H1 (cell line): ENCODE results near the gene SIT1. TPM values are rescaled to one million over a fixed set of nuclear protein-coding genes. Genes with fewer than 3 reads are reported as not detected.

Source experiments
- CTCF ChIA-PET: fragments of 300-600 bp; sonication (Branson Sonifier 250); formaldehyde crosslinking; loops from one replicate; lab custom pipeline; 2021; ENCODE audit not compliant: partially characterized antibody; lab: Charles Lee
- POLR2A ChIA-PET: fragments of 300-600 bp; sonication (Branson Sonifier 250); formaldehyde crosslinking; loops from one replicate; lab custom pipeline; 2021; ENCODE audit warnings: inconsistent platforms; ENCODE audit not compliant: partially characterized antibody; lab: Charles Lee
- DNase-seq, 2 experiments: peaks; one replicate each; pipeline versions ENCODE4 v3.0.0 to v3.0.0-alpha.2; 2010 to 2022; ENCODE audit warnings: low spot score in 2 of 2, low read depth in 1 of 2, mixed read lengths in 1 of 2
- FAIRE-seq: peaks from 2 replicates; lab custom pipeline; 2011; peaks lifted over from hg19 to GRCh38; lab: Jason Lieb, UNC
- H2AFZ ChIP-seq: 2 replicates; pipeline ENCODE4 v1.8.1; 2012; ENCODE audit warnings: low read length, inconsistent platforms
- H2AK5ac ChIP-seq: 2 replicates; pipeline ENCODE4 v1.6.1; 2013; ENCODE audit warnings: low read depth, low read length
- H2BK120ac ChIP-seq: replicated peaks from 2 replicates; pipeline ENCODE3; 2013; ENCODE audit warnings: low read depth, low read length, inconsistent platforms
- H2BK12ac ChIP-seq: 2 replicates; pipeline ENCODE4 v1.6.1; 2013; ENCODE audit warnings: low read depth, low read length
- H2BK15ac ChIP-seq: 2 replicates; pipeline ENCODE4 v1.6.1; 2013; ENCODE audit warnings: low read length
- H2BK20ac ChIP-seq: 2 replicates; pipeline ENCODE4 v1.6.1; 2013; ENCODE audit warnings: low read length
- H2BK5ac ChIP-seq: 2 replicates; pipeline ENCODE4 v1.6.1; 2013; ENCODE audit warnings: low read depth, low read length
- H3K14ac ChIP-seq: 2 replicates; pipeline ENCODE4 v1.6.1; 2013; ENCODE audit warnings: inconsistent platforms; ENCODE audit not compliant: insufficient read length
- H3K18ac ChIP-seq: 2 replicates; pipeline ENCODE4 v1.6.1; 2013; ENCODE audit warnings: low read length; ENCODE audit errors: extremely low read depth
- H3K23ac ChIP-seq: 2 replicates; pipeline ENCODE4 v1.6.1; 2013; ENCODE audit warnings: inconsistent platforms; ENCODE audit not compliant: insufficient read length
- H3K23me2 ChIP-seq: 2 replicates; pipeline ENCODE4 v1.6.1; 2013; ENCODE audit warnings: low read depth, low read length
- H3K27ac ChIP-seq: 2 replicates; pipeline ENCODE4 v1.6.1; 2011; ENCODE audit warnings: low read depth, low read length, inconsistent platforms
- H3K27me3 ChIP-seq, 4 experiments: replicated peaks in 1 of 4; 1 replicate in 1 of 4; 2 replicates in 3 of 4; pipeline versions ENCODE4 v1.6.1 to v1.8.1; 2011 to 2013; ENCODE audit warnings: low read length in 3 of 4, mild to moderate bottlenecking in 3 of 4, inconsistent platforms in 2 of 4, mixed read lengths in 2 of 4, moderate library complexity in 1 of 4; ENCODE audit not compliant: control insufficient read depth in 3 of 4, insufficient read depth in 3 of 4; ENCODE audit errors: extremely low read depth in 1 of 4
- H3K36me3 ChIP-seq, 4 experiments: 2 replicates each; pipeline versions ENCODE4 v1.6.1 to v1.8.1; 2011 to 2013; ENCODE audit warnings: mild to moderate bottlenecking in 4 of 4, low read length in 3 of 4, moderate library complexity in 2 of 4, control low read depth in 1 of 4, inconsistent platforms in 1 of 4; ENCODE audit not compliant: insufficient read depth in 4 of 4, control insufficient read depth in 2 of 4
- H3K4ac ChIP-seq: replicated peaks from 2 replicates; pipeline ENCODE3; 2013; ENCODE audit warnings: low read length, low read depth, mixed read lengths, inconsistent platforms; ENCODE audit not compliant: insufficient read length
- H3K4me1 ChIP-seq, 4 experiments: replicated peaks in 1 of 4; 1 replicate in 1 of 4; 2 replicates in 3 of 4; pipeline versions ENCODE4 v1.6.1 to v1.8.1; 2011 to 2013; ENCODE audit warnings: low read length in 3 of 4, inconsistent platforms in 2 of 4, mixed read lengths in 1 of 4; ENCODE audit not compliant: insufficient read depth in 4 of 4, control insufficient read depth in 3 of 4
- H3K4me2 ChIP-seq, 2 experiments: 2 replicates each; pipeline versions ENCODE4 v1.6.1 to v1.8.1; 2011 to 2013; ENCODE audit warnings: low read depth in 2 of 2, low read length in 2 of 2, control low read depth in 1 of 2, inconsistent platforms in 1 of 2, mild to moderate bottlenecking in 1 of 2; ENCODE audit not compliant: insufficient read depth in 1 of 2
- H3K4me3 ChIP-seq, 4 experiments: fragments of 200-600, 300-600 bp in 1 of 4; sonication (generic), shearing (Covaris generic), sonication (Bioruptor Twin) in 1 of 4; 2 replicates each; pipeline versions ENCODE4 v1.5.1 to v1.8.1; 2011 to 2016; ENCODE audit warnings: low read length in 4 of 4, low read depth in 3 of 4, control low read depth in 2 of 4, inconsistent platforms in 2 of 4, mild to moderate bottlenecking in 2 of 4, mixed read lengths in 1 of 4, moderate library complexity in 1 of 4; ENCODE audit not compliant: insufficient read depth in 2 of 4; ENCODE audit errors: extremely low read depth in 1 of 4
- H3K56ac ChIP-seq: replicated peaks from 2 replicates; pipeline ENCODE3; 2013; ENCODE audit warnings: low read depth, mild to moderate bottlenecking, mixed read lengths, low read length, inconsistent platforms; ENCODE audit not compliant: insufficient read length
- H3K79me1 ChIP-seq: 2 replicates; pipeline ENCODE4 v1.6.1; 2013; ENCODE audit warnings: low read depth, low read length, control low read depth
- H3K79me2 ChIP-seq, 2 experiments: 2 replicates each; pipeline versions ENCODE4 v1.6.1 to v1.8.1; 2012 to 2013; ENCODE audit warnings: low read length in 2 of 2, mild to moderate bottlenecking in 2 of 2, inconsistent platforms in 1 of 2; ENCODE audit not compliant: insufficient read depth in 2 of 2, control insufficient read depth in 1 of 2
- H3K9ac ChIP-seq, 4 experiments: replicated peaks in 1 of 4; 1 replicate in 1 of 4; 2 replicates in 3 of 4; pipeline versions ENCODE4 v1.6.1 to v1.8.1; 2011 to 2013; ENCODE audit warnings: low read depth in 3 of 4, low read length in 3 of 4, control low read depth in 2 of 4, mild to moderate bottlenecking in 2 of 4, moderate library complexity in 2 of 4, inconsistent platforms in 1 of 4; ENCODE audit errors: extremely low read depth in 1 of 4
- H3K9me3 ChIP-seq, 2 experiments: 2 replicates each; pipeline versions ENCODE4 v1.6.1 to v1.8.1; 2012 to 2013; ENCODE audit warnings: mild to moderate bottlenecking in 2 of 2, moderate library complexity in 2 of 2, control low read depth in 1 of 2, inconsistent platforms in 1 of 2, low read depth in 1 of 2, low read length in 1 of 2, mixed read lengths in 1 of 2; ENCODE audit not compliant: insufficient read depth in 2 of 2
- H4K20me1 ChIP-seq, 2 experiments: replicated peaks in 1 of 2; 2 replicates each; pipeline versions ENCODE3 to v1.8.1; 2011 to 2013; ENCODE audit warnings: inconsistent platforms in 2 of 2, low read length in 2 of 2, mild to moderate bottlenecking in 1 of 2; ENCODE audit not compliant: insufficient read depth in 2 of 2, control insufficient read depth in 1 of 2
- H4K5ac ChIP-seq: 2 replicates; pipeline ENCODE4 v1.6.1; 2013; ENCODE audit warnings: low read length, low read depth, mixed read lengths, inconsistent platforms; ENCODE audit not compliant: insufficient read length
- H4K8ac ChIP-seq: 2 replicates; pipeline ENCODE4 v1.8.0; 2013; ENCODE audit warnings: mild to moderate bottlenecking, moderate library complexity, low read length, inconsistent platforms; ENCODE audit not compliant: insufficient read depth; ENCODE audit errors: extremely low read depth
- H4K91ac ChIP-seq: replicated peaks from 2 replicates; pipeline ENCODE3; 2013; ENCODE audit warnings: low read length, mixed read lengths, inconsistent platforms; ENCODE audit not compliant: insufficient read length
- ATF3 ChIP-seq: IDR thresholded peaks from 2 replicates; pipeline ENCODE4 v1.6.1; 2011; ENCODE audit warnings: low read depth, mild to moderate bottlenecking, low read length; ENCODE audit not compliant: insufficient read depth
- BCL11A ChIP-seq, 2 experiments: IDR thresholded peaks; one replicate each; pipeline ENCODE4 v1.6.1; 2011; ENCODE audit warnings: low read depth in 2 of 2, low read length in 2 of 2, mild to moderate bottlenecking in 2 of 2
- CBX5 ChIP-seq: fragments of 300-800, 300-1000 bp; sonication (generic); IDR thresholded peaks from 2 replicates; pipeline ENCODE4 v1.7.1; 2016; ENCODE audit warnings: antibody characterized with exemption, low read length, low read depth
- EZH2 ChIP-seq: fragments of 200-600 bp; sonication (generic); IDR thresholded peaks from 2 replicates; pipeline ENCODE4 v1.7.1; 2012; ENCODE audit warnings: low read depth, mild to moderate bottlenecking, moderate library complexity, low read length, inconsistent platforms; ENCODE audit not compliant: severe bottlenecking
- GTF2F1 ChIP-seq: IDR thresholded peaks from 2 replicates; pipeline ENCODE4 v1.6.1; 2012; ENCODE audit warnings: low read depth, low read length, improper control_type of control experiment, borderline replicate concordance
- RBBP5 ChIP-seq: IDR thresholded peaks from 2 replicates; pipeline ENCODE4 v1.7.1; 2012; ENCODE audit warnings: low read depth, mild to moderate bottlenecking, inconsistent platforms, low read length, moderate library complexity, borderline replicate concordance
- SIX5 ChIP-seq: IDR thresholded peaks from 2 replicates; pipeline ENCODE4 v1.6.1; 2011; ENCODE audit warnings: mild to moderate bottlenecking, low read depth, low read length
- SUZ12 ChIP-seq: fragments of 200-600 bp; sonication (generic); IDR thresholded peaks from 2 replicates; pipeline ENCODE4 v1.6.1; 2012; ENCODE audit warnings: mild to moderate bottlenecking, inconsistent platforms, low read length, moderate library complexity, mixed read lengths
- WGBS, 2 experiments: shearing (Covaris generic) in 1 of 2; methylation state at CpG; one replicate each; pipeline versions ENCODE4 v1.1.6 to v1.1.7; 2013 to 2015; ENCODE audit warnings: low lambda C conversion rate in 2 of 2, mixed read lengths in 2 of 2, inconsistent platforms in 1 of 2, low coverage in 1 of 2, missing lambda C conversion rate in 1 of 2; ENCODE audit not compliant: insufficient replicate concordance in 2 of 2, insufficient coverage in 1 of 2, insufficient read length in 1 of 2; ENCODE audit errors: extremely low coverage in 1 of 2, missing lambda C conversion rate in 1 of 2; 5-methylcytosine and 5-hydroxymethylcytosine counted together
- polyA plus RNA-seq, 7 experiments: library from polyadenylated mRNA; depleted of rRNA in 3 of 7; stranded (reverse) in 5 of 7; unstranded in 2 of 7; fragments of >200 nt in 5 of 7; fragments of 200-250 nt in 2 of 7; gene quantifications; 1 replicate in 5 of 7; 2 replicates in 1 of 7; 4 replicates in 1 of 7; pipeline versions ENCODE4 v1.2.1 to v1.2.3, GENCODE V29; 2011 to 2013; ENCODE audit warnings: missing spikeins in 2 of 7, mixed read lengths in 2 of 7
- total RNA-seq: library from RNA; stranded (reverse); fragmentation: NEBNext Ultra II Directional; extraction: Animal tissue kit (Norgen Biotek cat#: 25700); gene quantifications from 2 replicates; pipeline ENCODE4 v1.2.1, GENCODE V29; 2021
- TF ChIP-seq, protein P1 (sequence below): IDR thresholded peaks from 2 replicates; pipeline ENCODE4 v1.6.1; 2012; ENCODE audit warnings: inconsistent platforms
- TF ChIP-seq, protein P2 (sequence below): IDR thresholded peaks from 2 replicates; pipeline ENCODE4 v1.6.1; 2012; ENCODE audit warnings: low read length, inconsistent platforms

The SIT1 gene
- total and polyA plus RNA-seq, 2 of the 8 experiments (the other 6 are each of a cell fraction or from before 2014, with no cell fraction given): 8.2 to 12.8 TPM

GRCh38 chr9:35643046-35643445, 7.7 kb downstream of the SIT1 start:
- Histone ChIP-seq H4K91ac (no peak overlapping the region), H3K4me2 (no peak overlapping the region), H4K20me1 (no peaks in the 10 kb centered on the region), H3K79me1 (no peaks in the 10 kb centered on the region), H3K23ac (no peak overlapping the region), H3K23me2 (peaks cover 8% of the 10 kb centered on the region; the same call in 1 of the 2 replicates), H2AFZ (no peak overlapping the region), H3K27ac (no peak overlapping the region), H3K9ac (no peak overlapping the region), H3K4me3 (no peak overlapping the region), H2BK20ac (no peak overlapping the region), H3K4me1 (no peaks in the 10 kb centered on the region), H3K18ac (no peak overlapping the region), H4K8ac (no peak overlapping the region), H2AK5ac (no peak overlapping the region), H2BK5ac (no peak overlapping the region), H2BK15ac (no peak overlapping the region), H3K36me3 (no peaks in the 10 kb centered on the region; a peak in 2 of 8 replicates), H2BK120ac (no peak overlapping the region), H3K27me3 (no peaks in the 10 kb centered on the region), H3K9me3 (peaks cover 0 to 2% of the 10 kb centered on the region in 2 experiments; a peak in 1 of 4 replicates), H3K56ac (no peak overlapping the region), H3K14ac (no peak overlapping the region), H3K4ac (no peak overlapping the region), H4K5ac (no peak overlapping the region), H3K79me2 (no peaks in the 10 kb centered on the region), H2BK12ac (no peak overlapping the region)
- WGBS, 2 experiments: 96% methylated on average over 12 of the region's 12 CpGs; no CpG with 5 or more reads in 1 of the 2 experiments
- no peak for FAIRE-seq
- DNase-seq: no peak
- CTCF ChIA-PET: interaction anchor here (0.8 to 2.1 kb wide), 6 partner anchors 15 to 165 kb away, joined by 3 to 6 read pairs (median 4); no protein-coding TSS in a partner anchor
- POLR2A ChIA-PET: interaction anchor here (1.7 kb wide), 1 partner anchor 14 kb away, joined by 3 read pairs; no protein-coding TSS in a partner anchor
- TF ChIP-seq SUZ12: no peak
- TF ChIP-seq, protein P1, sequence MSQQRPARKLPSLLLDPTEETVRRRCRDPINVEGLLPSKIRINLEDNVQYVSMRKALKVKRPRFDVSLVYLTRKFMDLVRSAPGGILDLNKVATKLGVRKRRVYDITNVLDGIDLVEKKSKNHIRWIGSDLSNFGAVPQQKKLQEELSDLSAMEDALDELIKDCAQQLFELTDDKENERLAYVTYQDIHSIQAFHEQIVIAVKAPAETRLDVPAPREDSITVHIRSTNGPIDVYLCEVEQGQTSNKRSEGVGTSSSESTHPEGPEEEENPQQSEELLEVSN: no peak
- TF ChIP-seq CBX5: no peak
- no peak for TF ChIP-seq SIX5
- TF ChIP-seq EZH2: no peak
- TF ChIP-seq, protein P2, sequence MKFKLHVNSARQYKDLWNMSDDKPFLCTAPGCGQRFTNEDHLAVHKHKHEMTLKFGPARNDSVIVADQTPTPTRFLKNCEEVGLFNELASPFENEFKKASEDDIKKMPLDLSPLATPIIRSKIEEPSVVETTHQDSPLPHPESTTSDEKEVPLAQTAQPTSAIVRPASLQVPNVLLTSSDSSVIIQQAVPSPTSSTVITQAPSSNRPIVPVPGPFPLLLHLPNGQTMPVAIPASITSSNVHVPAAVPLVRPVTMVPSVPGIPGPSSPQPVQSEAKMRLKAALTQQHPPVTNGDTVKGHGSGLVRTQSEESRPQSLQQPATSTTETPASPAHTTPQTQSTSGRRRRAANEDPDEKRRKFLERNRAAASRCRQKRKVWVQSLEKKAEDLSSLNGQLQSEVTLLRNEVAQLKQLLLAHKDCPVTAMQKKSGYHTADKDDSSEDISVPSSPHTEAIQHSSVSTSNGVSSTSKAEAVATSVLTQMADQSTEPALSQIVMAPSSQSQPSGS: no peak
- TF ChIP-seq RBBP5: no peak
- TF ChIP-seq BCL11A (IDR thresholded peaks at IDR 0.05; ENCODE audit: low read depth in 2 of 2, low read length in 2 of 2): no peak
- TF ChIP-seq ATF3: no peak
- no peak for TF ChIP-seq GTF2F1
